K562 (cell line): ENCODE results near the gene CUTA. TPM values are rescaled to one million over a fixed set of nuclear protein-coding genes. Genes with fewer than 3 reads are reported as not detected.
A peak's percentile ranks its signal among the peaks of the same experiment; 100 is the strongest.

Source experiments
- CREB1 ChIP-seq, 2 experiments: sonication (generic) in 1 of 2; formaldehyde crosslinking in 1 of 2; IDR thresholded peaks; 2 replicates each; pipeline versions ENCODE4 v1.6.1 to v1.8.0; 2012 to 2022; ENCODE audit warnings: inconsistent platforms in 1 of 2, mild to moderate bottlenecking in 1 of 2, missing genetic modification reagents in 1 of 2, moderate library complexity in 1 of 2
- FOXK2 ChIP-seq, 2 experiments: fragments of 450-650 bp; IDR thresholded peaks in 1 of 2; conservative IDR thresholded peaks in 1 of 2; 2 replicates each; pipeline ENCODE4 v1.6.1; 2016; ENCODE audit warnings: low read depth in 2 of 2, mild to moderate bottlenecking in 1 of 2
- HNRNPL ChIP-seq: fragments of 200-400 bp; formaldehyde crosslinking; IDR thresholded peaks from 2 replicates; pipeline ENCODE4 v1.6.1; 2017; ENCODE audit warnings: low read depth, mild to moderate bottlenecking, low read length
- NUFIP1 ChIP-seq: fragments of 450-650 bp; IDR thresholded peaks from 2 replicates; pipeline ENCODE4 v1.6.1; 2018; ENCODE audit not compliant: partially characterized antibody
- ZNF140 ChIP-seq: fragments of 250-450 bp; sonication (Bioruptor Pico); IDR thresholded peaks from 2 replicates; pipeline ENCODE4 v1.8.0; 2021; ENCODE audit warnings: moderate library complexity, mild to moderate bottlenecking, inconsistent platforms
- ZNF165 ChIP-seq: fragments of 250-450 bp; sonication (Bioruptor Pico); IDR thresholded peaks from 2 replicates; pipeline ENCODE4 v1.4.0; 2020; ENCODE audit warnings: borderline replicate concordance
- ZNF583 ChIP-seq: fragments of 250-450 bp; sonication (Bioruptor Pico); IDR thresholded peaks from 2 replicates; pipeline ENCODE4 v1.4.0; 2020
- ZNF79 ChIP-seq: fragments of 250-450 bp; sonication (Bioruptor Pico); IDR thresholded peaks from 2 replicates; pipeline ENCODE4 v1.4.0; 2020; ENCODE audit warnings: low read depth, mild to moderate bottlenecking, moderate library complexity
- polyA plus RNA-seq, 8 experiments: library from polyadenylated mRNA; depleted of rRNA in 4 of 8; stranded (reverse) in 5 of 8; unstranded in 3 of 8; fragments of >200 nt; fragmentation: Nextera tagmentation in 2 of 8; fragmentation: Illumina TruSeq in 1 of 8; extraction: Ambion mirVana in 2 of 8; extraction: Trizol in 1 of 8; gene quantifications; 2 replicates each; pipeline versions ENCODE4 v1.2.1 to v1.2.3, GENCODE V29; 2011 to 2014; ENCODE audit warnings: inconsistent platforms in 1 of 8, missing spikeins in 1 of 8
- total RNA-seq, 7 experiments: library from RNA; depleted of rRNA in 6 of 7; stranded (reverse); fragments of >200 nt in 6 of 7; fragmentation: Illumina TruSeq in 2 of 7; extraction: Trizol in 2 of 7; gene quantifications; 2 replicates each; pipeline versions ENCODE4 v1.2.1 to v1.2.3, GENCODE V29; 2011 to 2021; ENCODE audit warnings: low replicate concordance in 1 of 7
- TF ChIP-seq, protein P1 (sequence below): fragments of 450-650 bp; IDR thresholded peaks from 2 replicates; pipeline ENCODE4 v1.6.1; 2014; ENCODE audit warnings: low read depth, mild to moderate bottlenecking, moderate library complexity, borderline replicate concordance
- TF ChIP-seq, protein P2 (sequence below): fragments of 250-450 bp; sonication (Bioruptor Pico); IDR thresholded peaks from 2 replicates; pipeline ENCODE4 v1.6.1; 2021; ENCODE audit warnings: mild to moderate bottlenecking
- TF ChIP-seq, protein P3 (sequence below): fragments of 450-650 bp; IDR thresholded peaks from 2 replicates; pipeline ENCODE4 v1.6.1; 2016; ENCODE audit warnings: low read depth
- TF ChIP-seq, protein P4 (sequence below): IDR thresholded peaks from 2 replicates; pipeline ENCODE4 v1.6.1; 2016; ENCODE audit warnings: missing genetic modification characterization, missing compliant biosample characterization
- TF ChIP-seq, protein P5 (sequence below): sonication (generic); formaldehyde crosslinking; IDR thresholded peaks from 2 replicates; pipeline ENCODE4 v1.9.0; 2022; ENCODE audit warnings: mild to moderate bottlenecking, missing genetic modification reagents

The CUTA gene
- total and polyA plus RNA-seq, 9 of the 15 experiments (the other 6 are each of a cell fraction or from before 2014, with no cell fraction given) = 166 to 682 (median 310) TPM

DNA sequence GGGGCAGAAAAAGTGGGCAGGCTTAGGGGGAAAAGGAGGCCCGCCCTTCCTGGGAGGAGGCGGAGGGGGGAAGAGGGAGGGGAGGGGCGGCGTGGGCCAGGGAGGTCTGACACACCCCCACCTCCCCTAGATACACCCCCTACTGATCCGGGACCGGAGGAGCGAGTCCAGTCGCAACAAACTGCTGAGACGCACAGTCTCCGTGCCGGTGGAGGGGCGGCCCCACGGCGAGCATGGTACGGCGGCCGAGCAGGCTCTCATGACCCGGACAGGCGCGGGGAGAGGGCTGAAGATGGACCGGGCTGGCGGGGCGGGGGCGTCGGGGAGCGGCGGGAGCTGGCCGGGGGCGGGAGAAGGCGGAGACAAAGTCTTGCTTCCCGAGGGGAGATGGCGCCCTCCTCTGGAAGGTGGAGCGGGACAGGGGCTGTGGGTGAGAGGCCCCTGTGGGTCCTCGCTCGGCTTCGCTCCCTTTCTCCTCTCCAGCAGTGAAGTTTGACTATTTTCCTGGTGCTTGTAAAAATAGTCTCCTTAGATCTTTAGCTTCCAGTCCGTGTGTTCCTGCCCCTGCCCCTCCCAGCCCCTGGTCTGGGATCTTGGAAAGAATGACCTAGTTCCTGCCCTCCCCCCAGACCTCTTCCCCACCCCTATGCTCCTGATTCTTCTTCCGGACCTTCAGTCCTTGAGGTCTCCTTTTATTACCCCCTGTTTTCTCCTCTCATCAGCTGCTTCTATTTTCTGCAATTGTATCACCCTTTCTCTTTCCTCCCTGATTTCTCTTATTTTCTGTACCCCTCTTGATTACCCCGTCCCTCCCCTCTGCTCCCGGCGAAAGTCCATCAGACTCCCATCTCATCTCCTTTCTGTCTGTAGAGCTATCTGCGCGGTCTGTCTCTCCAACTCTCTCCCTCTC is 8.0 kb upstream of the CUTA start (continued):
- TF ChIP-seq, protein P1, sequence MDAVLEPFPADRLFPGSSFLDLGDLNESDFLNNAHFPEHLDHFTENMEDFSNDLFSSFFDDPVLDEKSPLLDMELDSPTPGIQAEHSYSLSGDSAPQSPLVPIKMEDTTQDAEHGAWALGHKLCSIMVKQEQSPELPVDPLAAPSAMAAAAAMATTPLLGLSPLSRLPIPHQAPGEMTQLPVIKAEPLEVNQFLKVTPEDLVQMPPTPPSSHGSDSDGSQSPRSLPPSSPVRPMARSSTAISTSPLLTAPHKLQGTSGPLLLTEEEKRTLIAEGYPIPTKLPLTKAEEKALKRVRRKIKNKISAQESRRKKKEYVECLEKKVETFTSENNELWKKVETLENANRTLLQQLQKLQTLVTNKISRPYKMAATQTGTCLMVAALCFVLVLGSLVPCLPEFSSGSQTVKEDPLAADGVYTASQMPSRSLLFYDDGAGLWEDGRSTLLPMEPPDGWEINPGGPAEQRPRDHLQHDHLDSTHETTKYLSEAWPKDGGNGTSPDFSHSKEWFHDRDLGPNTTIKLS = no peak
- TF ChIP-seq ZNF140 (CRISPR knock-in tag) = no peak
- TF ChIP-seq, protein P2, sequence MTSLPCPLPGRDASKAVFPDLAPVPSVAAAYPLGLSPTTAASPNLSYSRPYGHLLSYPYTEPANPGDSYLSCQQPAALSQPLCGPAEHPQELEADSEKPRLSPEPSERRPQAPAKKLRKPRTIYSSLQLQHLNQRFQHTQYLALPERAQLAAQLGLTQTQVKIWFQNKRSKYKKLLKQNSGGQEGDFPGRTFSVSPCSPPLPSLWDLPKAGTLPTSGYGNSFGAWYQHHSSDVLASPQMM (CRISPR knock-in tag) = no peak
- TF ChIP-seq HNRNPL = no peak
- peak; percentile 50; the same call in 1 of the 2 replicates for TF ChIP-seq CREB1 (IDR thresholded peaks at IDR 0.05)
- TF ChIP-seq CREB1 (CRISPR knock-in tag; IDR thresholded peaks at IDR 0.05) = peak; percentile 69; the same call in 1 of the 2 replicates
- no peak for TF ChIP-seq FOXK2 (conservative IDR thresholded peaks at IDR 0.05 in 1 of 2, IDR thresholded peaks at IDR 0.05 in 1 of 2; ENCODE audit: low read depth in 2 of 2)
- TF ChIP-seq, protein P3, sequence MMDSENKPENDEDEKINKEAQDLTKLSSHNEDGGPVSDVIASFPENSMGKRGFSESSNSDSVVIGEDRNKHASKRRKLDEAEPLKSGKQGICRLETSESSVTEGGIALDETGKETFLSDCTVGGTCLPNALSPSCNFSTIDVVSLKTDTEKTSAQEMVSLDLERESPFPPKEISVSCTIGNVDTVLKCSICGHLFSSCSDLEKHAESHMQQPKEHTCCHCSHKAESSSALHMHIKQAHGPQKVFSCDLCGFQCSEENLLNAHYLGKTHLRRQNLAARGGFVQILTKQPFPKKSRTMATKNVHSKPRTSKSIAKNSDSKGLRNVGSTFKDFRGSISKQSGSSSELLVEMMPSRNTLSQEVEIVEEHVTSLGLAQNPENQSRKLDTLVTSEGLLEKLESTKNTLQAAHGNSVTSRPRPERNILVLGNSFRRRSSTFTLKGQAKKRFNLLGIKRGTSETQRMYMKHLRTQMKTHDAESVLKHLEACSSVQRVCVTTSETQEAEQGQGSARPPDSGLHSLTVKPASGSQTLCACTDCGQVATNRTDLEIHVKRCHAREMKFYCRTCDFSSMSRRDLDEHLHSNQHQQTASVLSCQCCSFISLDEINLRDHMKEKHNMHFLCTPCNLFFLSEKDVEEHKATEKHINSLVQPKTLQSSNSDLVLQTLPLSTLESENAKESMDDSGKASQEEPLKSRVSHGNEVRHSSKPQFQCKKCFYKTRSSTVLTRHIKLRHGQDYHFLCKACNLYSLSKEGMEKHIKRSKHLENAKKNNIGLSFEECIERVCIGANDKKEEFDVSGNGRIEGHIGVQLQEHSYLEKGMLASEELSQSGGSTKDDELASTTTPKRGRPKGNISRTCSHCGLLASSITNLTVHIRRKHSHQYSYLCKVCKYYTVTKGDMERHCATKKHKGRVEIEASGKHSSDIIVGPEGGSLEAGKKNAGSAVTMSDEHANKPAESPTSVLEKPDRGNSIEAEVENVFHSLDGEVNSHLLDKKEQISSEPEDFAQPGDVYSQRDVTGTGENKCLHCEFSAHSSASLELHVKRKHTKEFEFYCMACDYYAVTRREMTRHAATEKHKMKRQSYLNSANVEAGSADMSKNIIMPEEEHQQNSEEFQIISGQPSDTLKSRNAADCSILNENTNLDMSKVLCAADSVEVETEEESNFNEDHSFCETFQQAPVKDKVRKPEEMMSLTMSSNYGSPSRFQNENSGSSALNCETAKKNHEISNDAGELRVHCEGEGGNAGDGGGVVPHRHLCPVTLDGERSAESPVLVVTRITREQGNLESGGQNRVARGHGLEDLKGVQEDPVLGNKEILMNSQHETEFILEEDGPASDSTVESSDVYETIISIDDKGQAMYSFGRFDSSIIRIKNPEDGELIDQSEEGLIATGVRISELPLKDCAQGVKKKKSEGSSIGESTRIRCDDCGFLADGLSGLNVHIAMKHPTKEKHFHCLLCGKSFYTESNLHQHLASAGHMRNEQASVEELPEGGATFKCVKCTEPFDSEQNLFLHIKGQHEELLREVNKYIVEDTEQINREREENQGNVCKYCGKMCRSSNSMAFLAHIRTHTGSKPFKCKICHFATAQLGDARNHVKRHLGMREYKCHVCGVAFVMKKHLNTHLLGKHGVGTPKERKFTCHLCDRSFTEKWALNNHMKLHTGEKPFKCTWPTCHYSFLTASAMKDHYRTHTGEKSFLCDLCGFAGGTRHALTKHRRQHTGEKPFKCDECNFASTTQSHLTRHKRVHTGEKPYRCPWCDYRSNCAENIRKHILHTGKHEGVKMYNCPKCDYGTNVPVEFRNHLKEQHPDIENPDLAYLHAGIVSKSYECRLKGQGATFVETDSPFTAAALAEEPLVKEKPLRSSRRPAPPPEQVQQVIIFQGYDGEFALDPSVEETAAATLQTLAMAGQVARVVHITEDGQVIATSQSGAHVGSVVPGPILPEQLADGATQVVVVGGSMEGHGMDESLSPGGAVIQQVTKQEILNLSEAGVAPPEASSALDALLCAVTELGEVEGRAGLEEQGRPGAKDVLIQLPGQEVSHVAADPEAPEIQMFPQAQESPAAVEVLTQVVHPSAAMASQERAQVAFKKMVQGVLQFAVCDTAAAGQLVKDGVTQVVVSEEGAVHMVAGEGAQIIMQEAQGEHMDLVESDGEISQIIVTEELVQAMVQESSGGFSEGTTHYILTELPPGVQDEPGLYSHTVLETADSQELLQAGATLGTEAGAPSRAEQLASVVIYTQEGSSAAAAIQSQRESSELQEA = peak; percentile 93
- TF ChIP-seq ZNF165 (CRISPR knock-in tag) = no peak
- TF ChIP-seq, protein P4, sequence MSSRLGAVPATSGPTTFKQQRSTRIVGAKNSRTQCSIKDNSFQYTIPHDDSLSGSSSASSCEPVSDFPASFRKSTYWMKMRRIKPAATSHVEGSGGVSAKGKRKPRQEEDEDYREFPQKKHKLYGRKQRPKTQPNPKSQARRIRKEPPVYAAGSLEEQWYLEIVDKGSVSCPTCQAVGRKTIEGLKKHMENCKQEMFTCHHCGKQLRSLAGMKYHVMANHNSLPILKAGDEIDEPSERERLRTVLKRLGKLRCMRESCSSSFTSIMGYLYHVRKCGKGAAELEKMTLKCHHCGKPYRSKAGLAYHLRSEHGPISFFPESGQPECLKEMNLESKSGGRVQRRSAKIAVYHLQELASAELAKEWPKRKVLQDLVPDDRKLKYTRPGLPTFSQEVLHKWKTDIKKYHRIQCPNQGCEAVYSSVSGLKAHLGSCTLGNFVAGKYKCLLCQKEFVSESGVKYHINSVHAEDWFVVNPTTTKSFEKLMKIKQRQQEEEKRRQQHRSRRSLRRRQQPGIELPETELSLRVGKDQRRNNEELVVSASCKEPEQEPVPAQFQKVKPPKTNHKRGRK = 0 out of 2 replicates have a peak, but pooled peaks have one; percentile 20
- TF ChIP-seq, protein P5, sequence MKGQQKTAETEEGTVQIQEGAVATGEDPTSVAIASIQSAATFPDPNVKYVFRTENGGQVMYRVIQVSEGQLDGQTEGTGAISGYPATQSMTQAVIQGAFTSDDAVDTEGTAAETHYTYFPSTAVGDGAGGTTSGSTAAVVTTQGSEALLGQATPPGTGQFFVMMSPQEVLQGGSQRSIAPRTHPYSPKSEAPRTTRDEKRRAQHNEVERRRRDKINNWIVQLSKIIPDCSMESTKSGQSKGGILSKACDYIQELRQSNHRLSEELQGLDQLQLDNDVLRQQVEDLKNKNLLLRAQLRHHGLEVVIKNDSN = 0 out of 2 replicates have a peak, but pooled peaks have one; percentile 33
- no peak for TF ChIP-seq ZNF583
- TF ChIP-seq NUFIP1 = no peak
- no peak for TF ChIP-seq ZNF79
